ENCODE results near the gene CCDC33.

DNA sequence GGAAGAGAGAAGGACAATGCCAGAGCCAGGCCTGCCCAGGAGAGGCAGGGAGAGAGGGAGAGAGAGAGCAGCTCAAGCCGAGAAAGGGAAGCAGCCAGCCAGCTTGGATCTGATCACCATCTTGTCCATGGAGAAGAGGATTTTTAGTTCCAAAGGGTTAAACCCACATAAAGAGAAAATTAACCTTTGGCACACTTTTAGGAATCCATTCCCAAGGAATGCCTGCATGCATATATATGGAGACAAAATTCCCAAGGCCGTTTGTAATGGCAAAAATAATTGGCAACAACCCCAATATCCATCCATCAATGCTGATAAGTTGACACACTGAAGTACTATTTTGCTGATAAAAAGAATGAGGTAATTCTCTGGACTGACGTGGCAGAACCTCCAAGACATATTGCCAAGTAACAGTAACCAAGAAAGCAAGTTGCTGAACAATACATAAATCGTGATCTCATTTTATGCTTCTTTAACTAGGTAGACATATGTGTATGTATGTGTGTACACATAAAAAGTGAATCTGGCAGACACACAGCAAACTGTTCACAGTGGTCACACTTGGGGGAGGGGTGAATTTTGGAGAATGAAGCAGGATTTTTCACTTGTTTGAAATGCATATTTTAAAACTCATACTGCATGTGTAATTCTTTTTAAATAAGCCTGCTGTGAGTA, 26.0 kb upstream of the CCDC33 start:
- no peak for TF ChIP-seq CTCF (IDR thresholded peaks at IDR 0.05; ENCODE audit: insufficient read depth, low read depth, low read length)
- no peak for TF ChIP-seq EZH2 (IDR thresholded peaks at IDR 0.05; ENCODE audit: insufficient read depth, low read length)
